ENCODE results near the gene TFDP1. TPM values are rescaled to one million over a fixed set of nuclear protein-coding genes. Genes with fewer than 3 reads are reported as not detected.
"Not testable (repeated sequence)": the region's sequence is repeated elsewhere in the genome, so short reads cannot be mapped to it uniquely, and the experiment has no call there.

The TFDP1 gene
- total RNA-seq, 1 experiment from 2014 or later = 107 TPM

- TF ChIP-seq CTCF (conservative IDR thresholded peaks at IDR 0.05) = no peak
- no peak for TF ChIP-seq EZH2 (IDR thresholded peaks at IDR 0.05; ENCODE audit: low read depth)
- H4K20me1 ChIP-seq (ENCODE audit: insufficient read depth) = peaks cover 67% of the 10 kb centered on the region
- peaks cover 18% of the 10 kb centered on the region for H3K36me3 ChIP-seq (ENCODE audit: low read depth)
- H3K4me1 ChIP-seq (replicated peaks; ENCODE audit: insufficient read depth) = no peaks in the 10 kb centered on the region
- no peak overlapping the region for H3K4me3 ChIP-seq
- CTCF ChIA-PET = no interaction called here
- intact Hi-C loops (cut with micrococcal nuclease; ENCODE audit: unreplicated experiment) = no loop called here
- no peak overlapping the region for H3K27ac ChIP-seq
- no peak overlapping the region for H2AFZ ChIP-seq
- H3K9me2 ChIP-seq (ENCODE audit: insufficient read depth) = no peaks in the 10 kb centered on the region
- no peaks in the 10 kb centered on the region for H3K27me3 ChIP-seq (ENCODE audit: insufficient read depth, low read depth)
- POLR2A ChIA-PET (ENCODE audit: unreplicated experiment) = no interaction called here
- H3K9me3 ChIP-seq (ENCODE audit: insufficient read depth, low read depth) = no peaks in the 10 kb centered on the region
- no peaks in the 10 kb centered on the region for H3F3A ChIP-seq (ENCODE audit: insufficient read depth, low read depth)
- H3K4me2 ChIP-seq = no peak overlapping the region
- DNase-seq = no peak
- BruUV-seq (replicated peaks) = no TSS peak
- peaks cover 100% of the 10 kb centered on the region for H3K79me2 ChIP-seq (ENCODE audit: low read depth)
These were observed 7.2 kb downstream of the TFDP1 start for GRCh38 chr13:113591750-113592149.

GRCh38 chr13:113592571-113592970, 8.0 kb downstream of the TFDP1 start:
- H4K20me1 ChIP-seq (ENCODE audit: insufficient read depth) = peaks cover 70% of the 10 kb centered on the region

DNA sequence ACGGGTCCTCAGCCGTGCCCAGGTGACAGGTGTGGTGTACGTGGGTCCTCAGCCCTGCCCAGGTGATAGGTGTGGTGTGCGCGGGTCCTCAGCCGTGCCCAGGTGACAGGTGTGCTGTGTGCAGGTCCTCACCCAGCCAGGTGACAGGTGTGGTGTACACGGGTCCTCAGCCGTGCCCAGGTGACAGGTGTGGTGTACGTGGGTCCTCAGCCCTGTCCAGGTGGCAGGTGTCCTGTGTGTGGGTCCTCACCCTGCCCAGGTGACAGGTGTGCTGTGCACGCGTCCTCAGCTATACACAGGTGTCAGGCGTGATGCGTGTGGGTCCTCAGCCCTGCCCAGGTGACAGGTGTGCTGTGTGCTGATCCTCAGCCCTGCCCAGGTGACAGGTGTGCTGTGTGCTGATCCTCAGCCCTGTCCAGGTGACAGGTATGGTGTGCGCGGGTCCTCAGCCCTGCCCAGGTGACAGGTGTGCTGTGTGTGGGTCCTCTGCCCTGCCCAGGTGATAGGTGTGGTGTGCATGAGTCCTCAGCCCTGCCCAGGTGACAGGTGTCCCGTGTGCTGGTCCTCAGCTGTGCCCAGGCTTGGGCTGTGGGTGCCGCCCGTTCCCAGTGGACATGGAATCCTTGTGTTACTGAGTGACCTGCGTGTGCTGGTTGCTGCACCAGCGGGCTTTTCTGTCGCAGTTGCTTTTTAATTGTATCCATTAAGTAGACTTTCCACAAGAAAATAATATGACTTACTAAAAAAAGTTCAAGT, 9.7 kb downstream of the TFDP1 start:
- H3K4me3 ChIP-seq; intact Hi-C loops (cut with micrococcal nuclease; ENCODE audit: unreplicated experiment); H3K27me3 ChIP-seq (ENCODE audit: insufficient read depth, low read depth); H3K4me1 ChIP-seq (replicated peaks; ENCODE audit: insufficient read depth); DNase-seq; H3K9me3 ChIP-seq (ENCODE audit: insufficient read depth, low read depth); BruUV-seq (replicated peaks); H3K4me2 ChIP-seq; CTCF ChIA-PET; H3K9me2 ChIP-seq (ENCODE audit: insufficient read depth); H3K27ac ChIP-seq; POLR2A ChIA-PET (ENCODE audit: unreplicated experiment); H3F3A ChIP-seq (ENCODE audit: insufficient read depth, low read depth); H2AFZ ChIP-seq: not testable (repeated sequence)
- Histone ChIP-seq H3K79me2 (ENCODE audit: low read depth) (peaks cover 100% of the 10 kb centered on the region), H4K20me1 (ENCODE audit: insufficient read depth) (peaks cover 78% of the 10 kb centered on the region), H3K36me3 (ENCODE audit: low read depth) (peaks cover 22% of the 10 kb centered on the region; the same call in 1 of the 2 replicates)

More at GRCh38 chr13:113592571-113592970, 8.0 kb downstream of the TFDP1 start:
- H3K4me2 ChIP-seq = no peak overlapping the region
- no peaks in the 10 kb centered on the region for H3F3A ChIP-seq (ENCODE audit: insufficient read depth, low read depth)
- no peak for DNase-seq
- H3K27ac ChIP-seq = no peak overlapping the region
- ChIA-PET POLR2A (ENCODE audit: unreplicated experiment) (no interaction called here), CTCF (no interaction called here)
- peaks cover 16% of the 10 kb centered on the region for H3K36me3 ChIP-seq (ENCODE audit: low read depth)
- no peak overlapping the region for H3K4me3 ChIP-seq
- no peaks in the 10 kb centered on the region for H3K9me3 ChIP-seq (ENCODE audit: insufficient read depth, low read depth)
- H3K27me3 ChIP-seq (ENCODE audit: insufficient read depth, low read depth) = no peaks in the 10 kb centered on the region
- intact Hi-C loops (cut with micrococcal nuclease; ENCODE audit: unreplicated experiment) = no loop called here
- H3K9me2 ChIP-seq (ENCODE audit: insufficient read depth) = no peaks in the 10 kb centered on the region
- no peaks in the 10 kb centered on the region for H3K4me1 ChIP-seq (replicated peaks; ENCODE audit: insufficient read depth)
- H2AFZ ChIP-seq = no peak overlapping the region
- BruUV-seq (replicated peaks) = no TSS peak
- TF ChIP-seq EZH2 (IDR thresholded peaks at IDR 0.05; ENCODE audit: low read depth) (no peak), CTCF (conservative IDR thresholded peaks at IDR 0.05) (no peak)
- H3K79me2 ChIP-seq (ENCODE audit: low read depth) = peaks cover 100% of the 10 kb centered on the region

DNA sequence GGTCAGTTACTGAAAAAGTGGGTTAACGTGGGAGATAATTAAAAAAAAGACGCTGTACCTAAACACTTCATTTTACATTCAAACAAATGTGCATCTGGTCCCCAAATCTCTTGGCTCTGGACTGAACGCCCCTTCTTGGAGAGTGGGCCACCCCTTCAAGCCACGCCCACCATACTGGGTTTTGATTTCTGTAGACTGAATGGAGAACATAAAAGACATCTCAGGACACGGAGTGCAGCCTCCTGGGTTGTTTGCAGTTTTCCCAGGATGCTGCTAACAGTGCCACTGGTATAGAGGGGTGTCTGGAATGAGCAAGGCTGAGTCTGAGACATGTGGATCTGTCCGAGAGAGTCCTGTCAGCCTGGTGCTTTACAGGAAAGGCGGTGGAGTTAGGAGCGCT, 10.6 kb downstream of the TFDP1 start:
- peaks cover 100% of the 10 kb centered on the region for H3K79me2 ChIP-seq (ENCODE audit: low read depth)
- H3F3A ChIP-seq (ENCODE audit: insufficient read depth, low read depth) = no peaks in the 10 kb centered on the region; the same call in 1 of the 2 replicates
- no peak overlapping the region for H3K27ac ChIP-seq
- no peak overlapping the region for H3K4me2 ChIP-seq
- peaks cover 21% of the 10 kb centered on the region; the same call in 1 of the 2 replicates for H3K36me3 ChIP-seq (ENCODE audit: low read depth)
- no peak overlapping the region for H2AFZ ChIP-seq
- H3K9me3 ChIP-seq (ENCODE audit: insufficient read depth, low read depth) = no peaks in the 10 kb centered on the region
- CTCF ChIA-PET = no interaction called here
- DNase-seq = no peak
- H3K9me2 ChIP-seq (ENCODE audit: insufficient read depth) = no peaks in the 10 kb centered on the region
- TF ChIP-seq EZH2 (IDR thresholded peaks at IDR 0.05; ENCODE audit: low read depth) (no peak), CTCF (conservative IDR thresholded peaks at IDR 0.05) (no peak)
- no peaks in the 10 kb centered on the region for H3K27me3 ChIP-seq (ENCODE audit: insufficient read depth, low read depth)
- peaks cover 74% of the 10 kb centered on the region for H4K20me1 ChIP-seq (ENCODE audit: insufficient read depth)
- no peaks in the 10 kb centered on the region for H3K4me1 ChIP-seq (replicated peaks; ENCODE audit: insufficient read depth)
- no TSS peak for BruUV-seq (replicated peaks)
- H3K4me3 ChIP-seq = no peak overlapping the region
- intact Hi-C loops (cut with micrococcal nuclease; ENCODE audit: unreplicated experiment) = no loop called here
- POLR2A ChIA-PET (ENCODE audit: unreplicated experiment) = no interaction called here
